Measurements from ENCODE around the gene PODXL2. TPM values are rescaled to one million over a fixed set of nuclear protein-coding genes. Genes with fewer than 3 reads are reported as not detected.

Gene PODXL2
- total RNA-seq, 2 donors from 2014 or later = 12.1 to 19.0 TPM

DNA sequence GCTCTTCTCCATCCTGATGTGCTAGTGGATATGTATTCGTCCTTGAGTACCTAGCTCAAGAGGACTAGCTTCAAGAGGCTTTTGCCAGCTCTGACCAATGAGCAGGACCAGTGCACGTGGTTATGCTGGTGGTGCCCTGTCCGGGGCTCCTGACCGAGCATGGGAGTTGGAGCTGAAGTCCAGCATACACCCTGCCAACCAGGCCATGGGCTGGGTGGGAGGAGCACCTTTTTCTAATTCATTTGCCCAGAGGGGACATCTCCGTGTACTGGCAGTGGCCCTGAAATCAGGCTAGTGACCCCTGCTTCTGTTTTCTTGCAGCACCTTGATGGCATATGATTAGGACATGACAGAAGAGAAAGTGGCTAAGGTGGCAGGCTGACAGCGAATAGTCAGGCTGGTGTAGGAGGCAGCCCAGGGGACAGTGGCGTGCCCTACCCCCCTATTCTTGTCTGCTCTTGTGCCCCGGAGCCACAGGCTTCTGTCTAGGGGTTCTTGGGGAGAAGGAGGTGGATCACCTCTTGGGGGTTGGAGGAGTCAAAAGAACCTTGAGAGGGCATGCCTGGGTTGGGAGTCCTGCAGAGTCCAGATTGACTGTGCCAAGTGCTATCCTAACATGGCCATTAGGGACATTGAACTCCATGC lies 16.5 kb downstream of the PODXL2 start:
- no peaks in the 10 kb centered on the region for H3K4me1 ChIP-seq
- TF ChIP-seq, protein P1, sequence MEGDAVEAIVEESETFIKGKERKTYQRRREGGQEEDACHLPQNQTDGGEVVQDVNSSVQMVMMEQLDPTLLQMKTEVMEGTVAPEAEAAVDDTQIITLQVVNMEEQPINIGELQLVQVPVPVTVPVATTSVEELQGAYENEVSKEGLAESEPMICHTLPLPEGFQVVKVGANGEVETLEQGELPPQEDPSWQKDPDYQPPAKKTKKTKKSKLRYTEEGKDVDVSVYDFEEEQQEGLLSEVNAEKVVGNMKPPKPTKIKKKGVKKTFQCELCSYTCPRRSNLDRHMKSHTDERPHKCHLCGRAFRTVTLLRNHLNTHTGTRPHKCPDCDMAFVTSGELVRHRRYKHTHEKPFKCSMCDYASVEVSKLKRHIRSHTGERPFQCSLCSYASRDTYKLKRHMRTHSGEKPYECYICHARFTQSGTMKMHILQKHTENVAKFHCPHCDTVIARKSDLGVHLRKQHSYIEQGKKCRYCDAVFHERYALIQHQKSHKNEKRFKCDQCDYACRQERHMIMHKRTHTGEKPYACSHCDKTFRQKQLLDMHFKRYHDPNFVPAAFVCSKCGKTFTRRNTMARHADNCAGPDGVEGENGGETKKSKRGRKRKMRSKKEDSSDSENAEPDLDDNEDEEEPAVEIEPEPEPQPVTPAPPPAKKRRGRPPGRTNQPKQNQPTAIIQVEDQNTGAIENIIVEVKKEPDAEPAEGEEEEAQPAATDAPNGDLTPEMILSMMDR (IDR thresholded peaks at IDR 0.05) = no peak
- DNase-seq = no peak
- no peaks in the 10 kb centered on the region for H3K9me3 ChIP-seq
- H3K36me3 ChIP-seq = no peaks in the 10 kb centered on the region
- no peak overlapping the region for H3K9ac ChIP-seq (ENCODE audit: low read depth in 2 of 2, low read length in 2 of 2)
- H3K4me3 ChIP-seq = no peak overlapping the region
- no peak overlapping the region for H3K27ac ChIP-seq
- no peaks in the 10 kb centered on the region for H3K27me3 ChIP-seq
- intact Hi-C loops (cut with DNase I) = no loop called here

DNA sequence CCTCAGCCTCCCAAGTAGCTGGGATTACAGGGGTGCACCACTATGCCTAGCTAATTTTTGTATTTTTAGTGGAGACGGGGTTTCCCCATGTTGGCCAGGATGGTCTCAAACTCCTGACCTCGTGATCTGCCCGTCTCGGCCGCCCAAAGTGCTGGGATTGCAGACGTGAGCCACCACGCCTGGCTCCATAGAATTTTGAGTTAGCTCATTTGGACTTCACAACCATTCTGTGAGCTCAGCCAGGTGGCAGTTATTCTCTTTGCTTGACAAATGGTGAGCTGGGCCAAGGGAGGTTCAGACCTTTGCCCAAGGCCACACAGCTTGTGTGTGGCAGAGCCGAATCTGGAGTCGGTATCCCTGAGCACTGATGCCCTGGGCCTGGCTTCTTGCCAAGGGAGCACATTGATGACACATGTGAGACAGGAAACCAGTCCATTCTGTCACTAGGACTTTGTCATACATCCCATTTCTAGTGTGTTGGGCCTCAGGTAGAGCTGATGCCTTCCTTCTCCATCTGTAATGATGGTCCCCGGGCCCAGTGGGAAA lies 17.6 kb downstream of the PODXL2 start:
- no peaks in the 10 kb centered on the region for H3K4me1 ChIP-seq
- no peaks in the 10 kb centered on the region for H3K27me3 ChIP-seq
- intact Hi-C loops (cut with DNase I) = no loop called here
- H3K36me3 ChIP-seq = no peaks in the 10 kb centered on the region
- no peak overlapping the region for H3K27ac ChIP-seq
- TF ChIP-seq, protein P1 (IDR thresholded peaks at IDR 0.05) = no peak
- no peak overlapping the region for H3K9ac ChIP-seq (ENCODE audit: low read depth in 2 of 2, low read length in 2 of 2)
- no peak for DNase-seq
- no peak overlapping the region for H3K4me3 ChIP-seq
- no peaks in the 10 kb centered on the region for H3K9me3 ChIP-seq

DNA sequence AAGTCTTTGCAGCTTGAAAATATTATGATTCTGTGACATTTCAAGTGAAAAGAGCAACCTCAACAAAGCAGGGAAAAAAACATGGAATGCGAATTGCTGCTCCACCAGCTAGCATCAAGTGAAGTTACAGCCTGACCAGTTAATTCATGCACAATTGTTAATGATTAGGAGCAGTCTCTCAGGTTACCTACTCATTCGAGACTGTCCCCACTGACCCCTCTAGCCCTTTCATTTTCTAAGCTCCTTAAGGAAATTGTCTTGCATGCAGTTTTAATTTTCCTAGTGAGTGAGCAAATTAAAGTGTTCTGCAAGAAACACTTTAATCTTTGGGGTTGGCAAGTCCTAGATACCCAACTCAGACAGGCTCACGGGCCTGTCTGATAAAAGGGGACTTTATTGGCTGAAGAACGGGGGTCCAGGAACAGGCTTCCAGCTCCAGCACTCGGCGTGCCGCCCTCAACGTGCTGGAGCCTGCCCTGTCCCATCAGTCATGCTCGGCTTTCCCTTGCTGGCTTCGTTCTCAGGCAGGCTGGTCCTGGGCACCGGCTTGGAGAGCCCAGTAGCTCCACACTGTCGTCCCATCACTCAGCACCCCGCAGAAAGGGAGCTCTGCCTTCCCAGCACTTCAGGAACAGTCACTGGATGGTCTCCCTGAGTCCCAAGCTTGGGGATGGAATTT lies 18.3 kb downstream of the PODXL2 start:
- DNase-seq = no peak
- H3K9ac ChIP-seq (ENCODE audit: low read depth in 2 of 2, low read length in 2 of 2) = no peak overlapping the region
- intact Hi-C loops (cut with DNase I) = no loop called here
- TF ChIP-seq, protein P1 (IDR thresholded peaks at IDR 0.05) = no peak
- no peaks in the 10 kb centered on the region for H3K27me3 ChIP-seq
- H3K9me3 ChIP-seq = no peaks in the 10 kb centered on the region
- H3K4me3 ChIP-seq = no peak overlapping the region
- H3K4me1 ChIP-seq = no peaks in the 10 kb centered on the region
- H3K36me3 ChIP-seq = no peaks in the 10 kb centered on the region
- H3K27ac ChIP-seq = no peak overlapping the region

DNA sequence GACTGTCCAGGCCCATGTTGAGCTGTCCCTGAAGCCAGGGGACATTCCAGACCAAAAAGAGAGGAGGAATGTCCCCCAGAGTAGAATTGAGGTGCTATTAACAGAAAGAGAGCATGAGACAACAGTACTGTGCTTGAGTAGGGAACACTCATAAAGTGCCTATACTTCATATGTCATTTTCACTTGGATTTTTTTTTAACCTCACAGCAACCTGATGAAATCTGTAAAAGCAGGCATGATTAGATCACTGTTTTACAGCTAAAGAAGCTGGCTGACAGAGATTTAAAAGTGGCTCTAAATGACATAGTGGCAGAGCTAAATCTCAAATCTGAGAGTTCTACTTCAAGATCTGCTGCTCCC lies 18.8 kb downstream of the PODXL2 start:
- TF ChIP-seq, protein P1 (IDR thresholded peaks at IDR 0.05) = no peak
- H3K9ac ChIP-seq (ENCODE audit: low read depth in 2 of 2, low read length in 2 of 2) = no peak overlapping the region
- H3K27me3 ChIP-seq = no peaks in the 10 kb centered on the region
- no peak overlapping the region for H3K4me3 ChIP-seq
- no peaks in the 10 kb centered on the region for H3K36me3 ChIP-seq
- intact Hi-C loops (cut with DNase I) = no loop called here
- DNase-seq = no peak
- no peaks in the 10 kb centered on the region for H3K9me3 ChIP-seq
- H3K4me1 ChIP-seq = no peaks in the 10 kb centered on the region
- H3K27ac ChIP-seq = no peak overlapping the region

DNA sequence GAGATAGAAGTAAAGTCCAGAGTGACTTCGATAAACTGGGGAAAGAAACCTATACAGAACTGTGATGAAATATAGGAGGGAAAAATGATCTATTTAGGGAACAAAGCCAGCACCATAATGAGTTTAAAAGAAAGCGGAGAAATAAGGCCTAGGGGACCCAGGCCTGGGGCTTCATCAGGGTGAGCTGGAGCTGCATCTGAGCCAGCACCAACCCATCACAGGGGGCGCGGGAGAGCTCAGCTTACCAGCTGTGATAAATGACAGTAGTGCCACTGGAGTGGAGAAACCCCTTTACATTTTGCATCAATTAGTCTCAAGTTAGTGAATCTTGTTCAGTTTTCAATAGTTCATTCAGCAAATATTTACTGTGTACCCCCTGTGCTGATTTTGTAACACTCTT lies 21.3 kb downstream of the PODXL2 start:
- no peak for DNase-seq
- H3K4me3 ChIP-seq = no peak overlapping the region
- no peaks in the 10 kb centered on the region for H3K9me3 ChIP-seq
- H3K27ac ChIP-seq = no peak overlapping the region
- H3K36me3 ChIP-seq = no peaks in the 10 kb centered on the region
- no peaks in the 10 kb centered on the region for H3K27me3 ChIP-seq
- TF ChIP-seq, protein P1 (IDR thresholded peaks at IDR 0.05) = no peak
- no peak overlapping the region for H3K9ac ChIP-seq (ENCODE audit: low read depth in 2 of 2, low read length in 2 of 2)
- intact Hi-C loops (cut with DNase I) = loop anchor here (5.0 kb wide), 2 partner anchors 182 to 322 kb away; no protein-coding TSS in a partner anchor
- no peaks in the 10 kb centered on the region for H3K4me1 ChIP-seq
